Measurements from ENCODE around the gene ABCA1. TPM values are rescaled to one million over a fixed set of nuclear protein-coding genes. Genes with fewer than 3 reads are reported as not detected.
A peak's percentile ranks its signal among the peaks of the same experiment; 100 is the strongest.
"Not testable (repeated sequence)": the region's sequence is repeated elsewhere in the genome, so short reads cannot be mapped to it uniquely, and the experiment has no call there.

The ABCA1 gene
- total RNA-seq, 4 donors from 2014 or later, result 87.3 to 188 (median 124) TPM

DNA sequence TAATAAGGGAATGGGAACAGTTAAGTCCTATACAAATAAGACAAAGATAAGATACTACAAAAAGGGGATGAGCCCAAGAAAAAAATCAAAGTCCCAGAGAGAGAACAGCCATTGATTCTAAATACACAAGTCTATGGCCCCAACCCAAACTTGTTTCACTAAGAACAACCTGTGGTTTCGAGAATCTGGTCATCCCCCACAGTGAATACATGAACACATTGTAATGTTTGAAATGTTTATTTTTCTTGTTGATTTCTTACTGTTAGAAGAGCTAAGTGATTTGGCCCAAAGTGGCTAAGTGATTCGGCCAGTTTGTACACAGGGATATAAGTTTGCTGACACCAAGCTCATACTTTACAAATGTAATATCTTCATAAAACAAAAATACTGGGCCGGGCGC, 3.3 kb upstream of the ABCA1 start:
- DNase-seq (ENCODE audit: low spot score) (no peak), ATAC-seq (ENCODE audit: low FRiP score) (no peak)
- TF ChIP-seq, protein P1, sequence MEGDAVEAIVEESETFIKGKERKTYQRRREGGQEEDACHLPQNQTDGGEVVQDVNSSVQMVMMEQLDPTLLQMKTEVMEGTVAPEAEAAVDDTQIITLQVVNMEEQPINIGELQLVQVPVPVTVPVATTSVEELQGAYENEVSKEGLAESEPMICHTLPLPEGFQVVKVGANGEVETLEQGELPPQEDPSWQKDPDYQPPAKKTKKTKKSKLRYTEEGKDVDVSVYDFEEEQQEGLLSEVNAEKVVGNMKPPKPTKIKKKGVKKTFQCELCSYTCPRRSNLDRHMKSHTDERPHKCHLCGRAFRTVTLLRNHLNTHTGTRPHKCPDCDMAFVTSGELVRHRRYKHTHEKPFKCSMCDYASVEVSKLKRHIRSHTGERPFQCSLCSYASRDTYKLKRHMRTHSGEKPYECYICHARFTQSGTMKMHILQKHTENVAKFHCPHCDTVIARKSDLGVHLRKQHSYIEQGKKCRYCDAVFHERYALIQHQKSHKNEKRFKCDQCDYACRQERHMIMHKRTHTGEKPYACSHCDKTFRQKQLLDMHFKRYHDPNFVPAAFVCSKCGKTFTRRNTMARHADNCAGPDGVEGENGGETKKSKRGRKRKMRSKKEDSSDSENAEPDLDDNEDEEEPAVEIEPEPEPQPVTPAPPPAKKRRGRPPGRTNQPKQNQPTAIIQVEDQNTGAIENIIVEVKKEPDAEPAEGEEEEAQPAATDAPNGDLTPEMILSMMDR (IDR thresholded peaks at IDR 0.05), result no peak

DNA sequence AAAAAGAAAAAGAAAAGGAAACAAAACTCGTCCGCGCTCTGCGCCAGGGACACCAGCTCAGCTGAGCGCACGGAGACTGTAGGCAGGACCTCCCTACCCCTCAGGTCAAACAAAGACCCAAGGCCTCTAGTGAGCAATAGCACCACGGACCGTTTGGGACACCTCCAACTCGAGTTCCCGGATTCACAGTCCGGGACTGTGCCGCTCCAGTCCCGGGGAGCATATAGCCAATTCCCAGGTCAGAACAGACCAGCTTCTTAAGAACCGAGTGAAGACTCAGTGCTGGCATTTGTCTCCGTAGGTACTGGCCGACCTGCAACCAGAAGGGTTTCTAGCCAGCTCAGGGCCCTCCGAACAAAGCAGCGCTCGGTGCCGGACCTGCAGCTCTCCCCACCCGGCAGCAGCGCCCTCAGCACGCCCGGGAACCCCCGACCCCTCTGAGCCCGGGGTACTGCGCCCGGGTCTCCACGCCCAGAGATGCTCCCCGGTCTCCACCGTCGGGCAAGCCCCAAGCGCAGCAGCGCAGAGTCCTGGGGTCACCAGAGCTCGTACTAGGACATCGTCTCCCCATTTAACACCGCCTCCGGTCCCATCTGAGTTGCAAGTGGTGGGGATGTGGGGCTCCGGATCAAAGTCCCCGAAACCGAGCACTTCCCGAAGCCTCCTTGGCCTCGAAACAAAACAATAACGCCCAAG, 591 bp downstream of the ABCA1 start:
- TF ChIP-seq, protein P1 (IDR thresholded peaks at IDR 0.05), result no peak
- no peak for DNase-seq (ENCODE audit: low spot score)
- ATAC-seq (ENCODE audit: low FRiP score), result peak; percentile 45

DNA sequence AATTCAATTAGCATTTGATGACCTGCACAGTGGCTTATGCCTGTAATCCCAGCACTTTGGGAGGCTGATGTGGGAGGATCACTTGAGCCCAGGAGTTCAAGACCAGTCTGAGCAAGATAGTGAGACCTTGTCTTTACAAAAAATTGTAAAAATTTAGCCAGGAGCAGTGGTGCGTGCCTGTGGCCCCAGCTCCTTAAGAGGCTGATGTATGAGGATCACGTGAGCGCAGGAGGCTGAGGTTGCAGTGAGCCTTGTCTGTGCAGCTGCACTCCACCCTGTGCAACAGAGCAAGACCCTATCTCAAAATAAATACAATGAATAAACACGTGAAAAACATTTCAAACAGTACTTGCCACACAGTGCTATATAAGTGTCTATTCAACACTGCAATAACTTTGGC, 4.2 kb downstream of the ABCA1 start:
- DNase-seq (ENCODE audit: low spot score) (no peak), ATAC-seq (ENCODE audit: low FRiP score) (no peak)
- TF ChIP-seq, protein P1 (IDR thresholded peaks at IDR 0.05), result no peak

DNA sequence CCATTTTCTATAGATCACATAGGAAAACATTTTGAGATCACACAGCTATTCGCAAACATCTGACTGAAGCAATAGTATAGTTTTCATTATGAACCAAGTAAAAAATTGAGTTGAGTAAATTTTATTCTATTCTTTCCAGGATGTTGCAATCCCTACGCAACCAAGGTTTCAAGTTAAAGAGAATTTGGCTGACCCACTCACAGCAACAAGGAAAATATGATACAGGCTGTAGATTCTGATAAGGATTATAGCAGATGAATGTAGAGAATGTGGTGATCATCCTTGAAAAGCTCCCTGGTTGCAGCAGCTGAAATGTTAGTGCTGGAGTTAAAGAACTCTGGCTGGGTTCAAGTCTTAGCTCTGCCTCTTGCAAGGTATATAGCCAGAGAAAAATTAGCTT, 4.7 kb downstream of the ABCA1 start:
- TF ChIP-seq, protein P1 (IDR thresholded peaks at IDR 0.05), result no peak
- ATAC-seq (ENCODE audit: low FRiP score), result no peak

DNA sequence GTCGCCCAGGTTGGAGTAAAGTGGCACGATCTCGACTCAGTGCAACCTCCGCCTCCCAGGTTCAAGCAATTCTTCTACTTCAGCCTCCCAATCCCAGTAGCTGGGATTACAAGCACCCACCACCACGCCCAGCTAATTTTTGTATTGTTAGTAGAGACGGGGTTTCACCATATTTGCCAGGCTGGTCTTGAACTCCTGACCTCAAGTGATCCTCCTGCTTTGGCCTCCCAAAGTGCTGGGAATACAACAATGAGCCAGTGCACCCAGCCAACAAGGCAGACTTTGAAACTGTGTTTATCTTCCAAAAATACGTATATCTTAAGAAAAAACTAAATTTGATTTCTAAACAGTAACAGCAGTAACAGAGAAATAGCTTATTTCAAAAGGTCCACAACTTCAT, 5.2 kb downstream of the ABCA1 start:
- not testable (repeated sequence) for DNase-seq (ENCODE audit: low spot score)

More for the DNA sequence above, 4.7 kb downstream of the ABCA1 start:
- no peak for DNase-seq (ENCODE audit: low spot score)

DNA sequence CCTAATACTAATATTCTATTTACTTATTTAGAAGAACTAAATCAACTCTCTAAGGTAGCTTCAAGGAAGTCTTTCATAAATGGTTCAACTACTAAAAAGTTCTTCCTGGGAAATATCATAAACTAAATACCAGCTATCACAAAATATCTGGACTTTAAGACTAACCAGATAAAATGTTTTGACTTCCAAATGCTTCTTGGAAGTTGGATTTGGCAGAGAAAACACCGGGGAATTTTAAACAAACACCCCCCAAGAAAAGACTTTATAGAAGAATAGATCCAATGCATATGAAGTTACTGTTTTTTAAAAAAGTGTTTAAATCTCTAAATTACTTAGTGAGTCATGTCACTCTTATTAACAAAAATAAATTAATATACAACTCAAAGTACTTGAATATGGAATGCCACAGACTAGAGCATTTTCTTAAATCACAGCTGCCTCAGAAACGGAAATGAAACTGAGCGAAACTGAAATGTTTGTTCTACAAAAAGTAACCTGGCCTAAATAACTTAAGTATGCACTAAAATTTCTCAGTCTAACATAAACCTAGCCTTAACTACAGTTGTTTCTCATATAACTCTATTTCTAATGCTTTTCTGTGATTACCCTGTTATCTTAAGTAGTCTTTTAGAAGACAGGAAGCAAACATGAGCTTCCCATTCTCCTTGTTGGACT, 6.8 kb downstream of the ABCA1 start:
- ATAC-seq (ENCODE audit: low FRiP score) (no peak), DNase-seq (ENCODE audit: low spot score) (no peak)
- TF ChIP-seq, protein P1 (IDR thresholded peaks at IDR 0.05), result no peak

More for the DNA sequence above, 5.2 kb downstream of the ABCA1 start:
- not testable (repeated sequence) for ATAC-seq (ENCODE audit: low FRiP score)

DNA sequence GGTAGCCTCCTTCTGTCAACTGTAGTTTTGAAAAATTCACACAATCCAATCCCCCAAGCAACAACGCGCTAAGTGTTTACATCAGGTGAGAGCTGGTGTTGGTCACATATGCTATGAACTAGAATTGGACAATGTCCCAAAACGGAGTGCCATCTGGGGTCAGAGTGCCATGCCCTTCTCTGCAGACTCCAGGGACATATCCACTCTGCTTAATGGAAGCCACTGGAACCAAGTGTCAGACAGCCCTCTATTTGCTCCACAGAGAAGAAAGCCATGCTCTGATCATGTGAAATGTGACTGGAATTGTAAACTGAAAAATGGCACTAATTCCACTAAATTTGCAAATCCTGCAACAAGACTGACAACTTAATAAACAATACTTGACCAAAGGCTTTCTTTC, 12.2 kb downstream of the ABCA1 start:
- TF ChIP-seq, protein P1 (IDR thresholded peaks at IDR 0.05), result no peak
- ATAC-seq (ENCODE audit: low FRiP score) (no peak), DNase-seq (ENCODE audit: low spot score) (no peak)

Data from omental fat pad (tissue), 4 donors.